Transverse colon (tissue), 4 donors: ENCODE data around the gene QPCT. TPM values are rescaled to one million over a fixed set of nuclear protein-coding genes. Genes with fewer than 3 reads are reported as not detected.

Experiments
- DNase-seq: peaks from one replicate; pipeline ENCODE4 v3.0.0-alpha.2; 2019
- H3K27ac ChIP-seq, 4 donors: fragments of 200-600 bp; sonication (generic); 2 replicates each; pipeline ENCODE4 v1.5.1; 2016 to 2018; ENCODE audit warnings: inconsistent platforms in 4 of 4
- H3K27me3 ChIP-seq: fragments of 200-600 bp; sonication (generic); 2 replicates; pipeline ENCODE4 v1.5.1; 2017; ENCODE audit warnings: inconsistent platforms
- H3K36me3 ChIP-seq, 4 donors: fragments of 200-600 bp; sonication (generic); 2 replicates each; pipeline ENCODE4 v1.5.1; 2017 to 2019; ENCODE audit warnings: inconsistent platforms in 4 of 4
- H3K4me1 ChIP-seq, 4 donors: fragments of 200-600 bp; sonication (generic); 2 replicates each; pipeline ENCODE4 v1.5.1; 2017 to 2020; ENCODE audit warnings: inconsistent platforms in 4 of 4
- H3K4me3 ChIP-seq, 4 donors: fragments of 200-600 bp; sonication (generic); 1 replicate in 1 of 4; 2 replicates in 3 of 4; pipeline versions ENCODE4 v1.5.1 to v1.6.1; 2017 to 2019; ENCODE audit warnings: inconsistent platforms in 4 of 4
- H3K9me3 ChIP-seq, 2 donors: fragments of 200-600 bp; sonication (generic); 2 replicates each; pipeline ENCODE4 v1.5.1; 2017 to 2019; ENCODE audit warnings: inconsistent platforms in 2 of 2
- EP300 ChIP-seq: sonication (generic); formaldehyde crosslinking; IDR thresholded peaks from one replicate; pipeline ENCODE4 v1.6.1; 2017; ENCODE audit warnings: antibody characterized with exemption, low read depth
- POLR2A ChIP-seq: fragments of 450-650 bp; IDR thresholded peaks from one replicate; pipeline ENCODE4 v1.6.1; 2016; ENCODE audit warnings: antibody characterized with exemption, mild to moderate bottlenecking, moderate library complexity
- POLR2AphosphoS5 ChIP-seq, 3 donors: sonication (generic); formaldehyde crosslinking; IDR thresholded peaks; one replicate each; pipeline ENCODE4 v1.6.1; 2016; ENCODE audit warnings: antibody characterized with exemption in 3 of 3
- WGBS, 2 donors: methylation state at CpG; one replicate each; pipeline ENCODE4 v1.1.5; 2018; ENCODE audit warnings: low coverage in 1 of 2; 5-methylcytosine and 5-hydroxymethylcytosine counted together
- in situ Hi-C, 4 donors: fragments of 200-750 bp; cut with MboI; loops; one replicate each; pipeline versions ENCODE4 v1.15.0 to v1.15.1; 2017; ENCODE audit warnings: low sequenced_read_pairs in 3 of 4, low pct_ligation_motif_present in 1 of 4, low pct_unique_long_range_greater_than_20kb in 1 of 4
- intact Hi-C: fragments of 100-400 bp; cut with DNase I; formaldehyde crosslinking; loops from one replicate; pipeline ENCODE4 v1.15.1; 2023; ENCODE audit warnings: low total_unique reads
- total RNA-seq, 4 donors: library from RNA; depleted of rRNA; stranded (reverse); fragments of >200 nt; gene quantifications; one replicate each; pipeline ENCODE4 v1.1.0, GENCODE V29; 2016
- TF ChIP-seq, protein P1 (sequence below), 5 experiments: fragments of 200-600 bp in 3 of 5; fragments of 450-650 bp in 2 of 5; sonication (generic) in 3 of 5; IDR thresholded peaks; 1 replicate in 2 of 5; 2 replicates in 3 of 5; pipeline ENCODE4 v1.5.1; 2016 to 2017; ENCODE audit warnings: antibody characterized with exemption in 5 of 5, inconsistent platforms in 3 of 5, mild to moderate bottlenecking in 2 of 5, moderate library complexity in 1 of 5

QPCT gene
- total RNA-seq, 4 donors from 2014 or later, result 1.6 to 34.4 (median 14.3) TPM

DNA sequence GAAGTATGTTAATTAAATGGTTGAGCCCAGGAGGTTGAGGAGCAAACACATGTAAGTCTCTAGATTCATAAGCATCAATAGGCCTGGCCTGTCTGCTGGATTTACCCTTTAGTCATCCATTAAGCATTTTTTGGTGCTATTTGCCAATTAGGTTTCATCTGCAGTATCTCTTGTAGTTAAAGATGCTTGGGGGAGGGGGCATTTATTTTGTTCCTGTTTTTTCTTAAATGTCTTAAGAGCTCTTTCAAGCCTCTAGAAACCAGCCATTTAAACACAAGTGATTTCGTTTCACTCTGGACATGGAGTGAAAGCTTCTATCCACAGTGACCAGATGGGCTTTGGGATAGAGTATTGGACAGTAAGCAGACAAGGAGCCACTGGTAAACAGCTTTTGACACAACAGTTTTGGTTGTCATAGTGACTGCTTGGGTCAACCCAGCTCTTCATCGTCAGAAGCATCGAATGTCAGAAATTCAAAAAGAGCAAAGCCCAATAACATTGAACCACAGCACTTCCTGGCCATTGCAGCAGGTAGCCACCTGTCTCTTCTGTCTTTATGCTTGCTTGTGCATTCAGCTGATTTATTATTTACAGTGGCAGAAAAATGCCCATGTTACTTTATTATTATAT lies 4.9 kb downstream of the QPCT start:
- H3K36me3 ChIP-seq, result no peaks in the 10 kb centered on the region
- H3K9me3 ChIP-seq, result no peaks in the 10 kb centered on the region
- intact Hi-C loops (no loop called here), in situ Hi-C loops (no loop called here)
- no peak for DNase-seq
- peaks cover 0 to 24% (median 22%) of the 10 kb centered on the region in 4 donors for H3K4me1 ChIP-seq
- no peaks in the 10 kb centered on the region for H3K27me3 ChIP-seq
- TF ChIP-seq, protein P1, sequence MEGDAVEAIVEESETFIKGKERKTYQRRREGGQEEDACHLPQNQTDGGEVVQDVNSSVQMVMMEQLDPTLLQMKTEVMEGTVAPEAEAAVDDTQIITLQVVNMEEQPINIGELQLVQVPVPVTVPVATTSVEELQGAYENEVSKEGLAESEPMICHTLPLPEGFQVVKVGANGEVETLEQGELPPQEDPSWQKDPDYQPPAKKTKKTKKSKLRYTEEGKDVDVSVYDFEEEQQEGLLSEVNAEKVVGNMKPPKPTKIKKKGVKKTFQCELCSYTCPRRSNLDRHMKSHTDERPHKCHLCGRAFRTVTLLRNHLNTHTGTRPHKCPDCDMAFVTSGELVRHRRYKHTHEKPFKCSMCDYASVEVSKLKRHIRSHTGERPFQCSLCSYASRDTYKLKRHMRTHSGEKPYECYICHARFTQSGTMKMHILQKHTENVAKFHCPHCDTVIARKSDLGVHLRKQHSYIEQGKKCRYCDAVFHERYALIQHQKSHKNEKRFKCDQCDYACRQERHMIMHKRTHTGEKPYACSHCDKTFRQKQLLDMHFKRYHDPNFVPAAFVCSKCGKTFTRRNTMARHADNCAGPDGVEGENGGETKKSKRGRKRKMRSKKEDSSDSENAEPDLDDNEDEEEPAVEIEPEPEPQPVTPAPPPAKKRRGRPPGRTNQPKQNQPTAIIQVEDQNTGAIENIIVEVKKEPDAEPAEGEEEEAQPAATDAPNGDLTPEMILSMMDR (IDR thresholded peaks at IDR 0.05), result no peak
- TF ChIP-seq EP300 (no peak), POLR2AphosphoS5 (IDR thresholded peaks at IDR 0.05) (no peak), POLR2A (no peak)
- no peak overlapping the region for H3K4me3 ChIP-seq
- 40 to 86% methylated on average over 1 to 3 of the region's 3 CpGs for WGBS, 2 donors
- H3K27ac ChIP-seq, result peak overlapping the region; percentile 20 to 52 (median 38)

DNA sequence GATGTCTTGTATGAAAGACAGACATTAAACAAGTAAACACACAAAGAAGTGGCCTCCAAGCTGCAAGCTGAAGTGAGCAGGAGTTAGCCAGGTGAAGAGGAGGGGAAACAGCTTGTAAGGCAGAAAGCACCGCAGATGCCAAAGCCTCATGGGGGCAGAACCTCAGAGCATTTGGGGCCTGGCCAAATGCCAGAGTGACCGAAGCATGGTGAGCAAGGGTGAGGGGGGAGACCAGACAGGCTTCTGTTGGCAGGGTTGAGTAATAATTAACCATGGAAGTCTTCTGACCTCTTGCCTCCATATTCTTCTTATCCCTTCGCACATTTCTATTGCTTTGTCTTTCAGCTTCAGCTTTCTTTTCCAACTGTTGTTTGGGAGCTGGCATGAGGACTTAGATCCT lies 5.6 kb downstream of the QPCT start:
- 48% methylated on average over 3 of the region's 3 CpGs for WGBS, 2 donors
- H3K27me3 ChIP-seq, result no peaks in the 10 kb centered on the region
- intact Hi-C loops (no loop called here), in situ Hi-C loops (no loop called here)
- H3K27ac ChIP-seq, result peak overlapping the region; percentile 20 to 52 (median 38)
- H3K9me3 ChIP-seq, result no peaks in the 10 kb centered on the region
- DNase-seq, result peak; percentile 53
- no peak overlapping the region for H3K4me3 ChIP-seq
- no peaks in the 10 kb centered on the region for H3K36me3 ChIP-seq
- TF ChIP-seq EP300 (no peak), POLR2A (no peak), POLR2AphosphoS5 (IDR thresholded peaks at IDR 0.05) (no peak)
- TF ChIP-seq, protein P1 (IDR thresholded peaks at IDR 0.05), result no peak
- H3K4me1 ChIP-seq, result peaks cover 0 to 21% (median 20%) of the 10 kb centered on the region in 4 donors

DNA sequence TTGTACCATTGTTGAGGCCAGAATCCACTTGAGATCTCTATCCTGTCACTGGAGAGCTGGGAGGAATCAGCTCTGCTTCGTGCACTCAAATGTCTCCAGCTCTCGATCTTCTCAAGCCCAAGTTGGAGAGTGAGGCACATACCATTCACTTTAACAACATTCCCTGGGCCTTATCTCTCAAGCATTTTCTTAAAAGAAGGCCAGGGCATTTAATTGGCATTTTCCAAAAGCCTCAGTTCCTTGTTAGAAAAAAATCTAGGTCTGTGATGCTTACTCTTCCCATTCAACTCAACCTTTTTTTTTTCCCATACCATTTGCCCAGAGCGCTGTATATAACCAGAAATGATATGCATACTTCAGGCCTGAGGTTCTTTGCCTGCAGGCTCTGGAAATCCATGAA lies 10.1 kb downstream of the QPCT start:
- DNase-seq, result no peak
- WGBS, 2 donors, result 93 to 95% methylated on average over 3 of the region's 3 CpGs
- Histone ChIP-seq H3K27ac (no peak overlapping the region), H3K4me3 (no peak overlapping the region), H3K36me3 (peaks cover 0 to 4% (median 0%) of the 10 kb centered on the region in 4 donors), H3K27me3 (no peaks in the 10 kb centered on the region), H3K4me1 (peaks cover 0 to 27% (median 17%) of the 10 kb centered on the region in 4 donors), H3K9me3 (no peaks in the 10 kb centered on the region)
- TF ChIP-seq EP300 (no peak), POLR2AphosphoS5 (IDR thresholded peaks at IDR 0.05) (no peak), POLR2A (no peak)
- TF ChIP-seq, protein P1 (IDR thresholded peaks at IDR 0.05), result no peak
- in situ Hi-C loops, result no loop called here
- intact Hi-C loops, result no loop called here

DNA sequence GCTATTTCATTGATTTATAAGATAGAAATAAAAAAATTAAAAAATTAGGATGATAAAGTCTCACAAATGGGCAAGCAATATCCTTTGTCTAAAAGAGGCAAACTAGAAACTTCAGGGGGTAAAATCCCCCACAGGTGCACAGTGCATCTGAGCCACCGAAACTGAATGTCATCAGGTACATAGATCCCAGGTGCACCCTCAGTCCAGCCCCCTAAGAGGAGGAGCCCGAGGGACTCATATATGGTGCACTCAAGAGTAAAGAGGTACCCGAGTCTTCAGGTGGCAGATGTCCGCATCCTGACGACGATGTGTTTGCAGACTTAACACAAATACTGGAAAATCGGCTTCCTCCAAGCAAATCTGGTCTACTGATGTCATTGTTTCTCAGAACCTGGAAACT lies 11.3 kb downstream of the QPCT start:
- TF ChIP-seq POLR2AphosphoS5 (IDR thresholded peaks at IDR 0.05) (no peak), POLR2A (no peak), EP300 (no peak)
- TF ChIP-seq, protein P1 (IDR thresholded peaks at IDR 0.05), result no peak
- intact Hi-C loops, result no loop called here
- Histone ChIP-seq H3K27ac (no peak overlapping the region), H3K4me1 (peaks cover 0 to 15% (median 5%) of the 10 kb centered on the region in 4 donors), H3K36me3 (peaks cover 0 to 4% (median 0%) of the 10 kb centered on the region in 4 donors), H3K4me3 (no peak overlapping the region), H3K27me3 (no peaks in the 10 kb centered on the region), H3K9me3 (no peaks in the 10 kb centered on the region)
- DNase-seq, result peak; percentile 16
- 82 to 88% methylated on average over 4 to 7 of the region's 7 CpGs for WGBS, 2 donors
- in situ Hi-C loops, result no loop called here
